ENCODE data around the gene CAMK1G. TPM values are rescaled to one million over a fixed set of nuclear protein-coding genes. Genes with fewer than 3 reads are reported as not detected.
A peak's percentile ranks its signal among the peaks of the same experiment; 100 is the strongest.

CAMK1G gene
- total RNA-seq, 1 experiment from 2014 or later = not detected

GRCh38 chr1:209567698-209568175 is 15.8 kb upstream of the CAMK1G start:
- ChIA-PET POLR2A (interaction anchor here (0.6 to 9.1 kb wide), 49 partner anchors 9 to 1312 kb away, joined by 3 to 174 read pairs (median 7); partner anchors contain the start of genes C1orf74, IRF6 and LAMB3), CTCF (interaction anchor here (0.6 to 15.2 kb wide), 60 partner anchors 11 to 1546 kb away, joined by 3 to 394 read pairs (median 10); partner anchors contain the start of gene CAMK1G)
- BruUV-seq (replicated peaks) = no TSS peak
- Mint-ChIP-seq H3K4me1 (ENCODE audit: insufficient read depth, unreplicated experiment) (peaks cover 60% of the 10 kb centered on the region), H3K9me3 (ENCODE audit: unreplicated experiment) (no peaks in the 10 kb centered on the region), H3K27ac (ENCODE audit: low read depth, unreplicated experiment) (peak overlapping the region; percentile 40), H3K36me3 (ENCODE audit: insufficient read depth, unreplicated experiment) (no peaks in the 10 kb centered on the region), H3K4me3 (ENCODE audit: unreplicated experiment) (peak overlapping the region; percentile 49), H3K27me3 (ENCODE audit: insufficient read depth, unreplicated experiment) (peaks cover 18% of the 10 kb centered on the region)
- peak; percentile 74 for DNase-seq (ENCODE audit: unreplicated experiment)
- intact Hi-C loops (cut with micrococcal nuclease) = loop anchor here (2.0 to 5.0 kb wide), 4 partner anchors 125 to 915 kb away; partner anchors contain the start of gene UTP25
- TF ChIP-seq, protein P1, sequence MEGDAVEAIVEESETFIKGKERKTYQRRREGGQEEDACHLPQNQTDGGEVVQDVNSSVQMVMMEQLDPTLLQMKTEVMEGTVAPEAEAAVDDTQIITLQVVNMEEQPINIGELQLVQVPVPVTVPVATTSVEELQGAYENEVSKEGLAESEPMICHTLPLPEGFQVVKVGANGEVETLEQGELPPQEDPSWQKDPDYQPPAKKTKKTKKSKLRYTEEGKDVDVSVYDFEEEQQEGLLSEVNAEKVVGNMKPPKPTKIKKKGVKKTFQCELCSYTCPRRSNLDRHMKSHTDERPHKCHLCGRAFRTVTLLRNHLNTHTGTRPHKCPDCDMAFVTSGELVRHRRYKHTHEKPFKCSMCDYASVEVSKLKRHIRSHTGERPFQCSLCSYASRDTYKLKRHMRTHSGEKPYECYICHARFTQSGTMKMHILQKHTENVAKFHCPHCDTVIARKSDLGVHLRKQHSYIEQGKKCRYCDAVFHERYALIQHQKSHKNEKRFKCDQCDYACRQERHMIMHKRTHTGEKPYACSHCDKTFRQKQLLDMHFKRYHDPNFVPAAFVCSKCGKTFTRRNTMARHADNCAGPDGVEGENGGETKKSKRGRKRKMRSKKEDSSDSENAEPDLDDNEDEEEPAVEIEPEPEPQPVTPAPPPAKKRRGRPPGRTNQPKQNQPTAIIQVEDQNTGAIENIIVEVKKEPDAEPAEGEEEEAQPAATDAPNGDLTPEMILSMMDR (IDR thresholded peaks at IDR 0.05; ENCODE audit: unreplicated experiment) = no peak

DNA sequence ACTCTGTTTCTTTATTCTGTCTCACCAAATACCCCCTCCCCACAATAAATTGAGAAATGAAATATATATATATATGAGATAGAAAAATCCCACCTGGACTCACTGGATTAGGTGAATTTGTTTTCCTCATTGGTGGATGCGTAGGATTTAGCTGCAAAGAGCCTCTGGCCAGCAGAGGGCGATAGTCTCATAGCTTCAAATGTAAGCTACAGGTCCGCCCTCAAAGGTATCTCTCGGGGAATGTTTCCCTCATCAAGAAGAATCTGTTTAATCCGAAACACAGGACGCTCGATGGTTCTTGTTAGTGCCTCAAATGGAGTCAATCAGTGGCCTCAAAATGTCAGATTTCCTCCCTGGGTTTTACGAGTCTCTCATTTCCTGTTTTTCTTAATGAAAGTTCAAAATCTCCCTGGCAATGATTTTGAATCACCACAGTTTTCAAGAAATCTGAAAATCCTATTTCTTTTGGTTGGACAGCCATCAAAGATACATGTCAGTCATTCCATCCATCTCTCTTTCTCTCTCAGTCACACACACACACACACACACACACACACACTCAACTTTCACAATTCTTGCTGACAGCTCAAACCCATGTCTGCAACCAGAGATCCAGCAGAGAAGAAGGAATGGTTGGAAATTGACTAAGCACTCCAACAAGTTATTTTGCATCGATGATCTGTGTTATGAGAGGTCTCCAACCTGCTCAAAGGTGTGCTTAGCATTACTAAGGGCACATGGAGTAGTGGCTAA is 13.9 kb upstream of the CAMK1G start:
- BruUV-seq (replicated peaks) = no TSS peak
- peaks cover 49% of the 10 kb centered on the region for H3K4me1 Mint-ChIP-seq (ENCODE audit: insufficient read depth, unreplicated experiment)
- ChIA-PET POLR2A (interaction anchor here (0.6 to 1.8 kb wide), 18 partner anchors 14 to 240 kb away, joined by 3 to 10 read pairs (median 4); partner anchors contain the start of genes CAMK1G and LAMB3), CTCF (interaction anchor here (0.6 to 15.2 kb wide), 63 partner anchors 9 to 1519 kb away, joined by 3 to 394 read pairs (median 4); partner anchors contain the start of genes CAMK1G, LAMB3 and TRAF3IP3)
- peaks cover 24% of the 10 kb centered on the region for H3K27me3 Mint-ChIP-seq (ENCODE audit: insufficient read depth, unreplicated experiment)
- no peak overlapping the region for H3K4me3 Mint-ChIP-seq (ENCODE audit: unreplicated experiment)
- no peak overlapping the region for H3K27ac Mint-ChIP-seq (ENCODE audit: low read depth, unreplicated experiment)
- no peaks in the 10 kb centered on the region for H3K36me3 Mint-ChIP-seq (ENCODE audit: insufficient read depth, unreplicated experiment)
- no peaks in the 10 kb centered on the region for H3K9me3 Mint-ChIP-seq (ENCODE audit: unreplicated experiment)
- peak; percentile 95 for DNase-seq (ENCODE audit: unreplicated experiment)
- TF ChIP-seq, protein P1 (IDR thresholded peaks at IDR 0.05; ENCODE audit: unreplicated experiment) = peak; percentile 96
- intact Hi-C loops (cut with micrococcal nuclease) = loop anchor here (1.0 to 5.0 kb wide), 4 partner anchors 123 to 917 kb away; partner anchors contain the start of gene UTP25

- intact Hi-C loops (cut with micrococcal nuclease) = no loop called here
- H3K27me3 Mint-ChIP-seq (ENCODE audit: insufficient read depth, unreplicated experiment) = peaks cover 29% of the 10 kb centered on the region
- no peak for DNase-seq (ENCODE audit: unreplicated experiment)
- TF ChIP-seq, protein P1 (IDR thresholded peaks at IDR 0.05; ENCODE audit: unreplicated experiment) = no peak
- BruUV-seq (replicated peaks) = no TSS peak
- no peaks in the 10 kb centered on the region for H3K36me3 Mint-ChIP-seq (ENCODE audit: insufficient read depth, unreplicated experiment)
- peaks cover 41% of the 10 kb centered on the region for H3K4me1 Mint-ChIP-seq (ENCODE audit: insufficient read depth, unreplicated experiment)
- no peak overlapping the region for H3K27ac Mint-ChIP-seq (ENCODE audit: low read depth, unreplicated experiment)
- no peaks in the 10 kb centered on the region for H3K9me3 Mint-ChIP-seq (ENCODE audit: unreplicated experiment)
- ChIA-PET CTCF (interaction anchor here (1.1 to 15.2 kb wide), 18 partner anchors 14 to 185 kb away, joined by 3 to 394 read pairs (median 8); partner anchors contain the start of genes CAMK1G, LAMB3 and TRAF3IP3), POLR2A (interaction anchor here (1.6 kb wide), 1 partner anchor 82 kb away, joined by 7 read pairs; the partner anchor contains the start of gene LAMB3)
- no peak overlapping the region for H3K4me3 Mint-ChIP-seq (ENCODE audit: unreplicated experiment)
Observed at GRCh38 chr1:209570743-209571142, 12.8 kb upstream of the CAMK1G start.
